NOMO-1 treated with dmso at 0.1 percent for 144 hours (cell line): ENCODE measurements around the gene EIF6.

Experiments
- DNase-seq: peaks from one replicate; lab custom pipeline; 2025; ENCODE audit not compliant: unreplicated experiment; lab: John Stamatoyannopoulos, UW

The EIF6 gene

GRCh38 chr20:35314816-35315631 is 30.5 kb upstream of the EIF6 start:
- DNase-seq = no peak

GRCh38 chr20:35312318-35312717 is 27.7 kb upstream of the EIF6 start:
- DNase-seq = no peak

DNA sequence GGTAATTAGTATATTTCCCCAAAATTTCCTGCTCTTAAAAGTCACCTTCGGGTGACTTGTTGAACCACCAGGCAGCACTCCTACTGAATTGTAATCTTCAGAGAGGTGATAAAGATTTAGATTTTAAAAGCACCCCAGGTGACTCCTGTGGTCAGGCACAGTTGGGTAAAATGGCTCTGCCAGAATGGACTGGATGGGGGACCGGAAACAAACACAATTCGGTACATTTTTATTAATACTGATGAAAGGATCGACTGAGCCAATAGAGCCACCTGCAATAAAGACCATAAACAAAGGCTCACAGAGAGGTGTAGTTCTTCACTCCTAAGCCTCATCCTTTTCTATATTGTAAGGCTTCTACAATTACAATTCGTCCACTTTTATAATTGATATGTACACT is 27.2 kb upstream of the EIF6 start:
- DNase-seq = no peak

GRCh38 chr20:35311409-35311808 is 26.8 kb upstream of the EIF6 start:
- DNase-seq = no peak

GRCh38 chr20:35307666-35308653 is 23.4 kb upstream of the EIF6 start:
- no peak for DNase-seq

DNA sequence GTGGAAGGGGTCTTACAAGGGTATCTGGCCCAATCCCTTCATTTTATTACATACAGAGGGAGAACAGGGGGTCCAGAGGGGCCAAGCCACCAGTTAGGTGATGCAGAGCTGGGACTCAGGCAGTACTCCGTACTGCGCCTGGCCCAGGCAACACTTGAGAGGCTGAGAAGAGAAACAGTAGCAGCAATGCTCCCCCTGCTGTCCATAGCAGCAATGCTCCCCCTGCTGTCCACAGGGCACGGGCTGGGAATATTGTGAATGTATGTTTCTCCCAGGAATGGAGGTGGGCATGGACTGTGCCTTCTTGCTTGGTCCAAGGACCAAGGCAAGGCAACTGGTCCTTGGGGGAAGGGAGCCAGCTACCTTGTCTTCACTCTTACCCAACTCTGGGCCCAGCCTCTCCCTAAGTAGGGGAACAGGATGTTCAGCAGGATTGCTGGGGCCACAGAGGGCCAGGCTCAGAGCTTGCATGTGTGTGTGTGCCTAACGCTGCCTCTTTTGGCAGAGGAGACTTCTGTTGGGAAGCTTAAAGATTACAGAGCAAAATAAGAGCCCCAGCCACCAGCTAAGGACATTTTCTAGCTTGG is 22.5 kb upstream of the EIF6 start:
- peak; percentile 29 for DNase-seq

DNA sequence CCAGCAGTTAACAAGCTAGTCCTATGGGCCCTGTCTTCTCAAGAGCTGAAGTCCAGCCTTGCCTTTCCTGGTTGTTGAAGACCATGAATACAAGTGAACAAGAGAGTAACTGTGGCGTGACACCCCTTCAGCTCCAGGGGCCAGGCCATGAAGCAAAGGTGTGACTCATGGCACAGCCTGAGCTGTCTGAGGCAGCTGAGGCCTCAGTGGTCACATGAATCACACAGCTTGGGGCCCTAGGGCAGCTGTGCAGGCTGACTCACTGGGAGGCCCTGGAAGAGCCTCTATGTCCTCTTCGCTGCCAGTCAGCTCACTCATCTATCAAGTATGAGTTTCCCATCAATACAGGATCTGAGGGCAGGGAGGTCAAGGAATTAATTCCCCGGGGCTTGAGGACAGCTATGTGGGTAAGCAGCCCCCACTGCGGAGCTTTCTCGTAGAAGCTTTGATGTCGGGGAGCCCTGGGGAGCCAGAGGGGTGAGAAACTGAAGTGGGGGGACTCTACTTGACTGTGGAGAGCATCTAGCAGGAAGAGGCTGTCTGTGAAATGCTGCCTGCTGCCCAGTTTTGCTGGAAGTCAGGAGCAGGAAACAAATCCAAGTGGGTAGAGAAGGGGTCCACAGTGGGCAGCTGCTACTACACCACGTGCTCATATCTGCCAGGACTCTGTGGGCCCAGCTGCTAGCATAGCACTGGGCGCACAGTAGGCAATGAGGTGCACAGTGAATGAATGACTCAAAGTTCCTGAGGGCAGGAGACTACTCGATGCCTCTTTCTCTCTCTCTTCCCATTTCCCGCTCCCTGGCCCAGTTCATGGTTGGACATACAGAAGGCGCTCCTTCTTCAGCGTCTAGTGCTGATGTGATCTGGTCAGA is 21.3 kb upstream of the EIF6 start:
- peak; percentile 89 for DNase-seq

GRCh38 chr20:35304956-35305355 is 20.4 kb upstream of the EIF6 start:
- DNase-seq = no peak

- peak; percentile 75 for DNase-seq
These were observed 19.3 kb upstream of the EIF6 start for GRCh38 chr20:35303735-35304491.

GRCh38 chr20:35303382-35303734 is 18.8 kb upstream of the EIF6 start:
- DNase-seq = no peak

DNA sequence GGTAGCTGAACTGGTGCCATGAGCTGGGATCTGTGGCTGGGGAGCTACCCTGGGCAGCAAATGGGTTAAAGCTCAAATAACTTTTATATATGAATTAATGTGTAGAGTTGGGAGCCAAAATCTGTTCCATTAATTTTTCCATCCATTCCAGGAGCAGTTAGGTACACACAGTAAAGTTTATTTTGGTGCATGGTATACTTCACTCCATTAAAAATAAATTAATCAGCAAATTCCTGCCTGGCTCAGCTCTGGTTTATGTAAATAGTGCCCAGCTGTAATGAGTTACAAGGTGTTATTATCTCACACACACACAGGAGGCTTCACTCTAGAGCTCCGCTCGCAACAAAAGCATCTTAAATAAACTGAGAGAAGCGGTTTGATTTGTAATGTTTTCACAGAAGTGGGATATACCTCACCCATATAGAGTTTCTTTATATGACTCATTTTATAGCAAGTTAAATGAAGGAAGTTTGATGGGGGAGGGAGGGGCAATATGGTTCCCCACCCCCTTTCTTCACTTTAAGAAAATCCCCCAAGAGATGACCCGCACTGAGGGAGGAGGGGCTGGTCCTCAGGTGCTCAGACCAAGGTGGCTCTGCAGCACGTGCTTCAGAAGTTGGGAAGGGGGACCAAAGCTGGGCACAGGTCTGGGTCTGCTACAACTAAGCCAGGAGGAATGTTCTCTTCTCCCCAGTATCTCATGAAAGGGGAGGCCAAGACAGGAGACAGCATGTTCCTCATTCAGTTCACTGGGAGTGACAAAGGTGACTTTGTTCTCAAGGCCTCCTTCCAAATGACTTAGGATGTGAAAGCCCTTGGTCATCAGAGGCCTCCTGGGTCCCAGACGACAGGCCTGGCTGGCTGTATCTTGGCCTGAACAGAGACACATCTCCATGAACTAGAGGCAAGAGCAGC is 18.1 kb upstream of the EIF6 start:
- DNase-seq = no peak

DNA sequence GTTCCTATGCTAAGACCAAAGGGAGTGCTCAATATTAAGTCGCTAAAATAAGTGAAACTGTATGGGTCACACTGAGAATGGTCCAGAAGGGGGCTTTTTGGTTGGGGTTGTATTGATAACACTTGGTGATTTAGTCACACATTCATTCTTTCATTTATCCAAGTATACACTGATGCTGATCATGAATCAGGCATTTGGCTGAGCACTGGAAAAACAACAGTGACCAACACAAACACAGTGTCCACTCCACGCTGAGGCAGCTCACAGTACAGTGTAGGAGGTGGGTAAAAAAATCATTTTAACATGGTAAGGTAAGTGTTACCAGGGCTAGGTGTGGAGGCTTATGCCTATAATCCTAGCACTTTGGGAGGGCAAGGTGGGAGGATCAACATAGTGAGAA is 16.9 kb upstream of the EIF6 start:
- DNase-seq = no peak

DNA sequence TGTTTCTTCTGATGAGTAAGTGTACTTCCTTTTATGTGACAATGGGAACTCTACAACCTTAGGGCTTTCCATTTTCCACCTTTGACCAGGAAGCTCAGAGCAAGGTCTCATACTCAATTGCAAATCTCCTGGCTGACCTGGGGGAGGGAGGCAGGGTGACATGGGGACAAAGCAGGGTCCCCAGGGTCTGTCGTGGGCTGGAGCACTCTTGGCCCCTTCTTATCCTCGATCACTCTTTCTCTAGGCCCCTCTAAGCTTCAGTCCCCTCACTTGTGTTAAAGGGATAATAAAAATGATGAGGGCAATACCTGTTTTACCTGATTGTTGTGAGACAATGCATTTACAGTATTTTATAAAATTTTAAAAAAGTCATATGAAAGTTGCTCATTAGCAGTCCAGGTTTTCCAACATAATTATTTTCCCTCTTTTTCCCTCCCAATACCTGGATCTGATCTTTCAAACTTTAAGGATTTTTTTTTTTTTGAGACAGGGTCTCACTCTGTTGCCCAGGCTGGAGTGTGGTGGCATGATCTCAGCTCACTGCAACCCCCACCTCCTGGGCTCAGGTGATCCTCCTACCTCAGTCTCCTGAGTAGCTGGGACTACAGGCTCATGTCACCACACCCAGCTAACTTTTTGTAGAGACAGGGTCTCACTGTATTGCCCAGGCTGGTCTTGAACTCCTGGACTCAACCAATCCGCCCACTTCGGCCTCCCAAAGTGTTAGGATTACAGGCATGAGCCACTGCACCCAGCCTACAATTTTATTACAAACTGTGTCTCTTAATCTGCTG is 16.1 kb upstream of the EIF6 start:
- no peak for DNase-seq

- no peak for DNase-seq
These were observed 15.2 kb upstream of the EIF6 start for GRCh38 chr20:35299780-35300179.

DNA sequence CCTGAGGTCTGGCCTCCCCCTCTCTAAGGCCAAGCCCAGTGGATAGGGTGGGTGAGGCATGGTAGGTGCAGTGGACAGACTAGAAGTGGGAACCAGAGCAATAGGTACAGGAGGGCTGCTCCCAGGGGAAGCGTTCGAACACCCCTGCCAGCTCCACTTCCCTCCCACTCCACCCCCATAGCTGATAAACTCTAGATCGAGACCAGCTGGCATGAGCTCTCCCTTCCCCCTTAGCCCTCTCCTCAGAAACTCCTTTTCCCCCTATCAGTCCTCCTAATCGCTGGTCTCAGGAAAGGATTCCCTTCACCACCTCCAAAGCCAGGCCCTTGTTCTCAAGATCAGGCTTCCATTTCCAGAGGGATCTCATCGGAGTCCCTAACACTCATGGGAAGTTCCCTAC is 13.7 kb upstream of the EIF6 start:
- DNase-seq = no peak

DNA sequence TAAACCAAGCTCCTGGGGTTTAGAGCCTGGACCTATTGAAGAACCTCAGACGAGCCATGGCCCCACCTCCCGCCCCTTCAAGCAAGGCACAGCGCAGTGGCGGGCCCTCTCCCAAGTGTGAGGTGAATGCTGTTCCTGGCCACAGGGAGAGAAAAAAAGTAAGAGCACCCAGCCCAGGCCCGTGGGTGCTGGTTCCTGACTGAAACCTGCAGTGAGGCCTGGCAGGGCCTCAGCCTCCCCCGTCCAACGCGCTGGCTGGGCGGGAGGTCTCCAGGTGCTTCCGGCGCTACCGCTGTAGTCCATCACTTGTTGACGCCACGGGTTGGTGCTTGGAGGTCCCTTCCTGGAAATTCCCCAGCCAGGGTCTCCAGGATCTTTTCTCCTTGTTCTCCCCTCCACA is 13.2 kb upstream of the EIF6 start:
- DNase-seq = no peak

DNA sequence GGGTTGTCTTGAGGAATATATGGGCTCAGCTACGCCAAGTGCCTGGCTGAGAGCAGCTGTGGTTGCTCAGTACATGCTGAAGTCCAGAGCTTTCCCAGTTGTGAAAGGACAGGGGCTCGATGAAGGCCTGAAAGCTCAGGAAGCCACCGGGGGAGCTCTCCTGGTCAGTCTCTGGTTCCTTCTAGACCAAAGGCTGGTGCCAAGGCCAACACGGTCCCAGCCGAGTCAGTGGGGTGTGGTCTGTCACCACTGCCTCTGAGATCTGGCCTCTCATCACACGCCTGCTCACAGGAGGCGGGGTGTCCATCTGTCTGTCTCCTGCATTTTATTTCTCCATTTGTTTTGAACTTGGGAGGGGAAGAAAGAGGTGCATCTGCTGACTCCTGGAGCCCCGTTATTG is 12.6 kb upstream of the EIF6 start:
- DNase-seq = no peak

DNA sequence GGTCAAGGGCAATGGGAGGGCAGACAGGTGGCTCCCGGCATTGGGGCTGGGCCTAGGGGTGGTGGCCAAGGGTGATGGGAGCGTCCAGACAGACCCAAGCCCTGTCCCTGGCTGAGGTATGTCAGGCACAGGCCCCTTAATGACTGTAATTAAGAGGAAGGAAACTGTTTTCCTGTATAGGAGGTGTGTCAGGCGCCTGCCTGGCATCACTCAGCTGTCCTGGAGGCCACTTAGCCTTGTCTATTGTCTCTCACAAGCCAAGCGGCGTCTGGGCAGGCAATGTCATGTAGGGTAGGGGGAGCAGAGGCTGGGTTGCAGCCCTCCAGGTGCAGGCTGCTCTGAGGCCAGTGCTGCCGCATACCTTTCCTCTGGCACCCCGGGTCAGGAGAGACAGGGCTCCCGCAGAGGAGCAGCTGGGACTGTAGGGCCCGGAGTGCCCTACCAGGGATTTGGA is 11.6 kb upstream of the EIF6 start:
- no peak for DNase-seq
